Stimulated activated CD8-positive, alpha-beta memory T cell treated with anti-CD3 and anti-CD28 coated beads, Interleukin-2, amount 100 ng/mL, for 48 hours (primary cell): Measurements from ENCODE around the gene FREM2.

ENCODE experiments used
- DNase-seq, 2 donors: peaks; one replicate each; pipeline ENCODE4 v3.0.0-alpha.2; 2020; ENCODE audit warnings: low read depth in 2 of 2

FREM2 gene

DNA sequence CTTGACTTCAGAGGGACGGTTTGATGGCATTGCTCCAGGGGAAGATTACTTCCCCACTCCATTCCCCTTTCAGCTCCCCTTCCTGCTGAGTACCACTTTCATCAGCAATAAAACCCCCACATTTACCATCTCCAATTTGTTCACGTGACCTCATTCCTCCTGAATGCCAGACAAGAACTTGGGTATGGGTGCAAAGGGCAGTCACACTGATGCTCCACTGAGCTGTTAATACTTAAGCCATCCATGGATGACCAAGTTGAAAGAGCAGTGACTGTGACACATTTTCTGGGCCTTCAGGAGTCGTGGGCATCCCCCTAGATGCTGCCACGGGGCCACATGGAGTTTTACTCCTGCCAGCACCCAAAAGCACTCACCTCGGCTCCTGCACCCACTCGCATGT is 210.6 kb downstream of the FREM2 start:
- DNase-seq = no peak

DNA sequence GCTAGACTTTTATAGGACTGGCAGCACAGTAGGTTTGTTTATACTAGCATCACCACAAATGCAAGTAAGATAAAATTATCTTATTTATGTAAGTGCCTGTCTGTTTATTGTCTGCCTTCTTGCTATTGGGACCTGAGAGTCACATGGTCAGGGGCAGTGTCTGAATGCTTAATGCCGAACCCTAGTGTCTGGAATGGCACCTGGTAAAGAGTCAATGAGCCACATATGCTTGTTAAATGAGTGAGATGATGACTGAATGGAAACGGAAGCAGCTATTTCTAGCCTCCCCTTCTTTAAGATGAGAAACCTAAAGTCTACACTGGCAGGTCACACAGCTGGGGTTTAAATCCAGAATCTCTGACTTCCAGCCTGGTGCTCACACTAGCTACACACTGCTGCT is 211.6 kb downstream of the FREM2 start:
- DNase-seq = no peak

GRCh38 chr13:38899571-38899970 is 212.7 kb downstream of the FREM2 start:
- no peak for DNase-seq

- no peak for DNase-seq
Measured at GRCh38 chr13:38900188-38900587, 213.3 kb downstream of the FREM2 start.

DNA sequence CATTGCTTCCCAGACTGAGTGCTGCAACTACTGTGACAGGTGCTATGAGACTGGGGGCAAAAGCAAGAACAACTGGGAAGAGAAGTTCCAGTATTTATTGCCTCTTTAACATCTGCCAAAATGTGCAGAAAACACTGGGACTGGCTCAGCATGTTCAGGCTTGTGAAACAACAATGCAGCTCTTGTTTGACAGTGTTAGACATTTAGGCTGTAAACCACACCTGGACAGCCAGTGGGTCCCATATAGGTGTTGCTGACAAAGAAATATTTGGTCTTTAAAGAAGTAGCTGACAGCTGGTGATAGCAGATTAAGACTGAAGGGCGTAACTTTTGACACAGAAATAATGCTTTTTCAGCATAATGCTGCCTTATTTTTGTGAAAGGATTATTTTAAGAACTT is 215.7 kb downstream of the FREM2 start:
- DNase-seq = no peak

DNA sequence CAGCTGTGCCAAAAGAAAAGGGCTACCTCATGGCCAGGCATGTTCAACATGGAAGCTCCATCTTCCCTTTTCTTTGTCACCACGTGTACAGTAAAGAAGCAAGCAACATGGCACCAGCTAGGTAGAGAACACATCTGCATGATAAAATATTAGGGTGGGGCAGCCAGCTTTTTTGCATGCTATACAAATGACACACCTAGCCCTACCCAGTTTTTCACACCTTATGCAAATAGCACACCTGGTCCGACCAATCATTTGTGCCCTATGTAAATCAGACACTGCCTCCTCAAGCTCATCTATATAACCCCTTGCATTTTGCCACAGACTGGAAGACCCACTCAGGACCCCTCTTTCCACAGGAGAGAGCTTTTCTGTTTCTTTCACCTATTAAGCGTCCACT is 218.2 kb downstream of the FREM2 start:
- DNase-seq = no peak

- no peak for DNase-seq
Measured at GRCh38 chr13:38905861-38906260, 219.0 kb downstream of the FREM2 start.

DNA sequence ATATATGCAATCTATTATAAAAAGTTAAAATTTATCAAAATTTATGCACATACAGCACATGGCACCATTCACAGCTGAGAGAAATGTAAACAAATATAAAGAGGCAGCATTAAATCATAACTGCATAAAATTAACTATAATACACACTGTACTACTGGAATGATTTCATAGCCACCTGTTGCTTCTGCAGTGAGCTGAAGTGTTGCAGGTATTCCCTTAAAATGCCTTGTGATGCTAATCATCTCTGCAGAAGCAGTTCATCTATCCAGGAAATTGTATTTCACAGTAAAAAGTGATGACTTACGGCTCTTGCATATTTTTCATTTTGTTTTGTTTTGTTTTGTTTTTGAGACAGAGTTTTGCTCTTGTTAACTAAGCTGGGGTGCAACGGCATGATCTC is 221.7 kb downstream of the FREM2 start:
- DNase-seq = no peak

DNA sequence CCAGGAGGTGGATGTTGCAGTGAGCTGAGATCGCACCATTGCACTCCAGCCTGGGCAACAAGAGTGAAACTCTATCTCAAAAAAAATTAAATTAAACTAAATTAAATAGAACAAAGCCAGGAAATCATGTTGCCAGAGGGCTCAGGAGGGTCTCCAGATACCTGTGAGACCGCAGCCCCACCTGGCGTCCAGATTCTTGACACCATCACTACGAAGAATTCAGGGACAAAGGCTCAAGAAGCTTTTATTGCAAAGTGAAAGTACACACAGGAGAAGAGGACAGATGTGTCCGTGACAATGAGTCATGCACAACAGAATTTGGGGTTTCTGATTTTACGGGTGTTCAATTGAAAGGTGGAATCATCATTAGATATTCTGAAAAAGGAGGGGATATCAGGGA is 227.2 kb downstream of the FREM2 start:
- no peak for DNase-seq

DNA sequence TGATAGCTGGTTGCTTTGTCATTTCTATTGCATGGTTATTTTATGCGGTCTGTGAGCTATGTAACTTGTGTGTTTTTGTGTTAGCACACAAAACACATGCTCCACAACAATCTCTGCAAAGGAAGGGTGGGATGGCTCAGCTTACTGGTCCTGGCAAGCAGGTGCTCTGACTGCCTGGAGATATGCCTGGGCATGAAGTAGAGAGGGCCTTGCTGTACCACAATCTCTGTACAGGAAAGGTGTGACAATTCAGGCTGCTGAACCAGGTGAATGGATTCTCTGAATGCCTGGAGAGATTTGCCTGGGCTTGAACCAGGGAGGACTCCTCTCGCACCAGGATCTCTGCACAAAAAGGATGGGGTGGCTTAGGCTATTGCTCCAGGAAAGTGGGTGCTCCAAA is 234.2 kb downstream of the FREM2 start:
- DNase-seq = no peak

DNA sequence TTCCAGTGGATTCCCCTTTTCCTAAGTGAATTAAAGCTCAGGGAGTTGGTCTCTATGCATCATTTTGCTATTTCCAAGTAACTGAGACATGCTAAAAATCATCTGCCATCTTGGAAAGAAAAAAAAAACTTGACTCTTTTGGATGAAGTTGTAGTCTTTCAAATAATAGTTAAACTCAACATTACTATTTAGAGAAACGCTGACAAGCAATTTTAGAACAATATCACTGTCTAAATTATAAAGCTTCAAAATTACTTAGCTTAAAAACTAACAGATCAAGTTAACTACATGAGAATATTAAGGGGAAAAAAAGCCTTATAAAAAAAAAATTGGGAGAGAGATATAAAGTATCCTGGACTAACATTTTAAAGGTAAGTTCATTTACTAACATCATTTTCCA is 235.3 kb downstream of the FREM2 start:
- DNase-seq = no peak

DNA sequence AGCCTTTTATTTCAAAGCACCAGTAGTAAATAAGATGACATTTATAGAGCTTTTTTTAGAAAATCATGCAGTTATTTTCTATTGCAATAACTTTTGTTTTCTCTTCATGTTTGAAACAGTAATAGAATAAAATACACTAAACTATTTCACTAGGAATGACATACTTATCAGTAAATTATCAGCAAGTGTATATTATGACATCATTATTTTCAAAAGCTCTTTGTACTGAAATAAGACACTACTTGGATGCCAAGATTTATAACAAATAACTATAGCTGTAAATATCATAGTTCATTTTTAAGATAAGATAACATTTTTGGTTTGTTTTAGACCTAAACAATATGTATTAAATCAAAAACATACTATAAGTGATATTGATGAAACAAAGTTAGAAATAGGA is 246.9 kb downstream of the FREM2 start:
- DNase-seq = no peak
